ENCODE results near the gene NELL2. TPM values are rescaled to one million over a fixed set of nuclear protein-coding genes. Genes with fewer than 3 reads are reported as not detected.

The NELL2 gene
- total RNA-seq, 1 donor from 2014 or later: 1.7 TPM

DNA sequence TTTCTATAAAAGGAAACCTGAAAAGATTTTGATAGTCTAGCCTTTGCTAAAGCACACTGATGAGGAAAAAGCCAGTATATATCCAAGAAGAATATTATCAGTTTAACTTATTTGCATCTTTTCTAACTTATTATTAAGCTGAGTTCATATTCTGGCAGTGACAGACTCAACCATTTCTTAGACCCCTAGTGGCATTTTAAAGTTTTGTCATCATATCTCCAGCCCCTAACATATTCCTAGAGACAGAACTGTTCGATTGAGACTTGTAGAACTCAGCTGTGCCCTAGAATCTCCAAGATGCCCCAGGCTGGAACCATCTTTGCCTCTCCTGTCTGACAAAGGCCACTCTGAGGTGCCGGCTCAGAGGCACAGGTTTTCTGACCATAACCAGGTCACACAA lies 365.6 kb downstream of the NELL2 start:
- Mint-ChIP-seq H3K36me3 (ENCODE audit: low read depth, unreplicated experiment) (no peaks in the 10 kb centered on the region), H3K4me1 (ENCODE audit: unreplicated experiment) (peaks cover 11% of the 10 kb centered on the region), H3K9me3 (ENCODE audit: unreplicated experiment) (no peaks in the 10 kb centered on the region), H3K27me3 (ENCODE audit: unreplicated experiment) (no peaks in the 10 kb centered on the region), H3K4me3 (ENCODE audit: unreplicated experiment) (no peak overlapping the region), H3K27ac (ENCODE audit: unreplicated experiment) (no peak overlapping the region)
- DNase-seq (ENCODE audit: low spot score): no peak
- TF ChIP-seq, protein P1, sequence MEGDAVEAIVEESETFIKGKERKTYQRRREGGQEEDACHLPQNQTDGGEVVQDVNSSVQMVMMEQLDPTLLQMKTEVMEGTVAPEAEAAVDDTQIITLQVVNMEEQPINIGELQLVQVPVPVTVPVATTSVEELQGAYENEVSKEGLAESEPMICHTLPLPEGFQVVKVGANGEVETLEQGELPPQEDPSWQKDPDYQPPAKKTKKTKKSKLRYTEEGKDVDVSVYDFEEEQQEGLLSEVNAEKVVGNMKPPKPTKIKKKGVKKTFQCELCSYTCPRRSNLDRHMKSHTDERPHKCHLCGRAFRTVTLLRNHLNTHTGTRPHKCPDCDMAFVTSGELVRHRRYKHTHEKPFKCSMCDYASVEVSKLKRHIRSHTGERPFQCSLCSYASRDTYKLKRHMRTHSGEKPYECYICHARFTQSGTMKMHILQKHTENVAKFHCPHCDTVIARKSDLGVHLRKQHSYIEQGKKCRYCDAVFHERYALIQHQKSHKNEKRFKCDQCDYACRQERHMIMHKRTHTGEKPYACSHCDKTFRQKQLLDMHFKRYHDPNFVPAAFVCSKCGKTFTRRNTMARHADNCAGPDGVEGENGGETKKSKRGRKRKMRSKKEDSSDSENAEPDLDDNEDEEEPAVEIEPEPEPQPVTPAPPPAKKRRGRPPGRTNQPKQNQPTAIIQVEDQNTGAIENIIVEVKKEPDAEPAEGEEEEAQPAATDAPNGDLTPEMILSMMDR (IDR thresholded peaks at IDR 0.05; ENCODE audit: unreplicated experiment): peak; percentile 15

DNA sequence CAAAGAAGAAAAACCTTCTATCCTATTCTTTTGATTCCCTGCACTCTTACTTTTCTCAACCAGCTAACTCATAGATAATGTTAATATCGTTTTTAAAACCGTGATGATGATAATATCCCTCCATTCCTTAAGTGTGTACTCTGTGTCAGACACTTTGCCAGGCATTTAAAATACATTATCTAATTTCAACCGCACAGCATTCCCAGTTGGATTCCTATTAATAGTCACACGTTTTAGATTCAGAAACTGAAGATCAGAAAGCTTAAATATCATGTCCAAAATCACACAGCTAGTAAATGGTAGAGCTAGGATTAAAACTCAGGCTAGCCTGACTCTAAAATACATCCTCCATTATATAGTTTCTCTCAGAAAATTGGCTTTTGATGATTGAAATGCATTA lies 366.0 kb downstream of the NELL2 start:
- TF ChIP-seq, protein P1 (IDR thresholded peaks at IDR 0.05; ENCODE audit: unreplicated experiment): no peak
- Mint-ChIP-seq H3K27me3 (ENCODE audit: unreplicated experiment) (no peaks in the 10 kb centered on the region), H3K27ac (ENCODE audit: unreplicated experiment) (no peak overlapping the region), H3K36me3 (ENCODE audit: low read depth, unreplicated experiment) (no peaks in the 10 kb centered on the region), H3K4me1 (ENCODE audit: unreplicated experiment) (peaks cover 11% of the 10 kb centered on the region), H3K9me3 (ENCODE audit: unreplicated experiment) (no peaks in the 10 kb centered on the region), H3K4me3 (ENCODE audit: unreplicated experiment) (no peak overlapping the region)
- no peak for DNase-seq (ENCODE audit: low spot score)

DNA sequence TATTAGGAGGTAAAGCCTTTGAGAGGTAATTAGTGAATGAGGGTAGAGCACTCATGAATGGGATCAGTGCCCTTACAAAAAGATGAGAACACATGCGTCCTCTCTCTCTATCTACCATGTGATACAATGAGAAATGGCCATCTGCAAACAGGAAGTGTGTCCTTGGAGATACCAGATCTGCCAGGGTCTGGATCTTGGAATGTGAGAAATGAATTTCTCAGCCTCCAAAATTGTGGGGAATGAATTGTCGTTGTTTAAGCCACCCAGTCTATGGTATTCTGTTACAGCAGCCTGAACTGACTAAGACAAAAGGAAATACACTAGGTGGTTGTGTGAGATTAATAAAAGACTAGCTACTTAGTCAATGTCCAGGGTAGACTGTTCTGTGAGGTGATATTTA lies 366.6 kb downstream of the NELL2 start:
- H3K27ac Mint-ChIP-seq (ENCODE audit: unreplicated experiment): peak overlapping the region; percentile 10
- no peak for DNase-seq (ENCODE audit: low spot score)

DNA sequence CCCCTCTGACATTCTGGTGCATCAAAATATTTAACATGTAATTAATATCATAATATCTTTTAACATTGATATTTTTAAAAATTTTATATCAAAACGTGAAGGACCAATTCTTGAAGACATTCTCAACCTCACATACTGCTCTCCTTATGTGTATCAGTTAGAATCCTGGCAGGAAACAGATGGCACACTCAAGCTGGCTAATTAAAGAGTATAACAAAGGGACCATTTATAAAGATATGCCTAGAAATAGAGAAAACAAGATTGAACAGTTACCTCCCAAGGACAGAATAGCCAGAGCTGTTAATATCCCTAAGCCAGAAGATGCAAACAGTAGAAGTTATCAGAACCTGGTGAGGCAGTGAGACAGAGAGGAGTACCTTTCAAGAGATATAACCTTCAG lies 368.7 kb downstream of the NELL2 start:
- H3K9me3 Mint-ChIP-seq (ENCODE audit: unreplicated experiment): no peaks in the 10 kb centered on the region
- no peaks in the 10 kb centered on the region for H3K36me3 Mint-ChIP-seq (ENCODE audit: low read depth, unreplicated experiment)
- no peak overlapping the region for H3K4me3 Mint-ChIP-seq (ENCODE audit: unreplicated experiment)
- no peaks in the 10 kb centered on the region for H3K27me3 Mint-ChIP-seq (ENCODE audit: unreplicated experiment)
- H3K4me1 Mint-ChIP-seq (ENCODE audit: unreplicated experiment): peaks cover 11% of the 10 kb centered on the region
- no peak overlapping the region for H3K27ac Mint-ChIP-seq (ENCODE audit: unreplicated experiment)
- DNase-seq (ENCODE audit: low spot score): no peak
- TF ChIP-seq, protein P1 (IDR thresholded peaks at IDR 0.05; ENCODE audit: unreplicated experiment): no peak

More for the DNA sequence above, 366.6 kb downstream of the NELL2 start:
- no peaks in the 10 kb centered on the region for H3K36me3 Mint-ChIP-seq (ENCODE audit: low read depth, unreplicated experiment)
- H3K27me3 Mint-ChIP-seq (ENCODE audit: unreplicated experiment): no peaks in the 10 kb centered on the region
- TF ChIP-seq, protein P1 (IDR thresholded peaks at IDR 0.05; ENCODE audit: unreplicated experiment): no peak
- peaks cover 11% of the 10 kb centered on the region for H3K4me1 Mint-ChIP-seq (ENCODE audit: unreplicated experiment)
- H3K9me3 Mint-ChIP-seq (ENCODE audit: unreplicated experiment): no peaks in the 10 kb centered on the region
- H3K4me3 Mint-ChIP-seq (ENCODE audit: unreplicated experiment): no peak overlapping the region

DNA sequence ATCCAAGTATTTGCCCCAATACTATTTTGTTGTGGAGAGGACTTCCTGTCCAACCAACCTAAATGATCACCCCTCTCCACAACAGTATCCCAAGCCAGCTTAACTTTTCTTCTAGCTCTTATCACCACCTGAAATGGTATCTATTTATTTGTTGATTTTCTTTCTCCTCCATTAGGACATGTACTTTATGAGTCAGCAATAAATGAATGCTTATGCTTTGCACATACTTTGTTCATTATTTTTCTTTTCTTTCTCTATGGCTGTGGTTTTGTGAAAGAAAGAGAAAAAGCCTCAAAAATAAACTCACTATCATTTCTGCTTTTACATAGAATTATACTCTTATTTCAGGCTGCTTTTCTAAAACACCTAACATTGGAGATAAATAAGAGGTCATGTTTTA lies 371.3 kb downstream of the NELL2 start:
- Mint-ChIP-seq H3K27me3 (ENCODE audit: unreplicated experiment) (no peaks in the 10 kb centered on the region), H3K36me3 (ENCODE audit: low read depth, unreplicated experiment) (peaks cover 4% of the 10 kb centered on the region), H3K4me3 (ENCODE audit: unreplicated experiment) (no peak overlapping the region), H3K4me1 (ENCODE audit: unreplicated experiment) (peaks cover 11% of the 10 kb centered on the region), H3K27ac (ENCODE audit: unreplicated experiment) (no peak overlapping the region), H3K9me3 (ENCODE audit: unreplicated experiment) (no peaks in the 10 kb centered on the region)
- no peak for DNase-seq (ENCODE audit: low spot score)
- TF ChIP-seq, protein P1 (IDR thresholded peaks at IDR 0.05; ENCODE audit: unreplicated experiment): no peak

Measured in endothelial cell (in vitro differentiated cells).